ENCODE data around the gene DNAH6.

- no peak for TF ChIP-seq CTCF (conservative IDR thresholded peaks at IDR 0.05 in 1 of 2, IDR thresholded peaks at IDR 0.05 in 1 of 2; ENCODE audit: extremely low read depth in 1 of 2, insufficient read depth in 1 of 2, low read depth in 1 of 2, low read length in 2 of 2)
- no peak for TF ChIP-seq EZH2 (IDR thresholded peaks at IDR 0.05; ENCODE audit: borderline replicate concordance, low read length)
Measured at GRCh38 chr2:84807063-84807485, 290.8 kb downstream of the DNAH6 start.

Data from mammary epithelial cell (primary cell).